Activated naive CD4-positive, alpha-beta T cell treated with anti-CD3 and anti-CD28 coated beads, Interleukin-2, amount 10 ng/mL, durations not matched to agents 7 days and 5 days (primary cell): ENCODE data around the gene FRMD8.

Experiments used
- CTCF ChIA-PET: fragments of 350-600 bp; sonication (Branson Sonifier 250); formaldehyde crosslinking; loops from one replicate; lab custom pipeline; 2021; ENCODE audit warnings: antibody characterized with exemption; lab: Charles Lee
- DNase-seq: peaks from one replicate; pipeline ENCODE4 v3.0.0-alpha.2; 2020
- H3K27ac Mint-ChIP-seq: one replicate; pipeline ENCODE4 v1.8.0; 2021; ENCODE audit warnings: mild to moderate bottlenecking, moderate library complexity, mixed read lengths
- H3K27me3 Mint-ChIP-seq: one replicate; pipeline ENCODE4 v1.8.0; 2021; ENCODE audit warnings: mild to moderate bottlenecking, mixed read lengths
- H3K36me3 Mint-ChIP-seq: one replicate; pipeline ENCODE4 v1.8.0; 2021; ENCODE audit warnings: mixed read lengths
- H3K4me1 Mint-ChIP-seq: one replicate; pipeline ENCODE4 v1.8.0; 2021; ENCODE audit warnings: mixed read lengths
- H3K4me3 Mint-ChIP-seq: one replicate; pipeline ENCODE4 v1.8.0; 2021; ENCODE audit warnings: mild to moderate bottlenecking, moderate library complexity, mixed read lengths
- H3K9me3 Mint-ChIP-seq: one replicate; pipeline ENCODE4 v1.8.0; 2021; ENCODE audit warnings: mixed read lengths

FRMD8 gene

GRCh38 chr11:65386307-65387140 lies at the start of gene FRMD8:
TSS of gene FRMD8 (plus strand) at chr11:65386637. CDS start at chr11:65387037, 400 bp downstream.
- peaks cover 87% of the 10 kb centered on the region for H3K4me1 Mint-ChIP-seq
- peak within 1 kb of the TSS; percentile 100 for H3K27ac Mint-ChIP-seq
- H3K9me3 Mint-ChIP-seq, result no peaks in the 10 kb centered on the region
- H3K36me3 Mint-ChIP-seq, result peaks cover 13% of the 10 kb centered on the region
- no peaks in the 10 kb centered on the region for H3K27me3 Mint-ChIP-seq
- CTCF ChIA-PET, result interaction anchor here (0.9 to 3.2 kb wide), 3 partner anchors 8 to 82 kb away, joined by 3 to 13 read pairs (median 3); no protein-coding TSS in a partner anchor
- peak; percentile 92 for DNase-seq
- H3K4me3 Mint-ChIP-seq, result peak within 1 kb of the TSS; percentile 92

- peaks cover 31% of the 10 kb centered on the region for H3K4me1 Mint-ChIP-seq
- no peaks in the 10 kb centered on the region for H3K9me3 Mint-ChIP-seq
- DNase-seq, result no peak
- no peaks in the 10 kb centered on the region for H3K27me3 Mint-ChIP-seq
- H3K4me3 Mint-ChIP-seq, result no peak overlapping the region
- H3K36me3 Mint-ChIP-seq, result peaks cover 44% of the 10 kb centered on the region
- H3K27ac Mint-ChIP-seq, result no peak overlapping the region
- CTCF ChIA-PET, result interaction anchor here (1.5 kb wide), 1 partner anchor 9 kb away, joined by 6 read pairs; no protein-coding TSS in a partner anchor
Measured at GRCh38 chr11:65338676-65339075, 47.8 kb upstream of the FRMD8 start.

- Mint-ChIP-seq H3K36me3 (peaks cover 55% of the 10 kb centered on the region), H3K27me3 (no peaks in the 10 kb centered on the region), H3K4me1 (peaks cover 21% of the 10 kb centered on the region), H3K27ac (no peak overlapping the region), H3K4me3 (no peak overlapping the region), H3K9me3 (no peaks in the 10 kb centered on the region)
- CTCF ChIA-PET, result no interaction called here
- no peak for DNase-seq
Measured at GRCh38 chr11:65340226-65340625, 46.2 kb upstream of the FRMD8 start.

- CTCF ChIA-PET, result interaction anchor here (1.8 to 5.0 kb wide), 2 partner anchors 10 to 12 kb away, joined by 6 to 15 read pairs; no protein-coding TSS in a partner anchor
- no peak for DNase-seq
- Mint-ChIP-seq H3K4me1 (peaks cover 14% of the 10 kb centered on the region), H3K4me3 (no peak overlapping the region), H3K9me3 (no peaks in the 10 kb centered on the region), H3K36me3 (peaks cover 62% of the 10 kb centered on the region), H3K27me3 (no peaks in the 10 kb centered on the region), H3K27ac (no peak overlapping the region)
Measured at GRCh38 chr11:65341856-65342255, 44.6 kb upstream of the FRMD8 start.

GRCh38 chr11:65351511-65351910 lies 34.9 kb upstream of the FRMD8 start:
- CTCF ChIA-PET, result interaction anchor here (1.1 to 2.4 kb wide), 4 partner anchors 10 to 75 kb away, joined by 3 to 7 read pairs (median 5); partner anchors contain the start of gene CDC42EP2
- Mint-ChIP-seq H3K9me3 (no peaks in the 10 kb centered on the region), H3K4me1 (peaks cover 15% of the 10 kb centered on the region), H3K36me3 (peaks cover 24% of the 10 kb centered on the region), H3K27ac (peak overlapping the region; percentile 55), H3K27me3 (peaks cover 14% of the 10 kb centered on the region), H3K4me3 (no peak overlapping the region)
- DNase-seq, result no peak

- Mint-ChIP-seq H3K4me1 (peaks cover 15% of the 10 kb centered on the region), H3K36me3 (peaks cover 21% of the 10 kb centered on the region), H3K27me3 (peaks cover 27% of the 10 kb centered on the region), H3K27ac (no peak overlapping the region), H3K4me3 (no peak overlapping the region), H3K9me3 (no peaks in the 10 kb centered on the region)
- no peak for DNase-seq
- CTCF ChIA-PET, result interaction anchor here (0.8 to 2.4 kb wide), 7 partner anchors 11 to 79 kb away, joined by 3 to 7 read pairs (median 4); partner anchors contain the start of gene CDC42EP2
Measured at GRCh38 chr11:65352783-65353182, 33.7 kb upstream of the FRMD8 start.

GRCh38 chr11:65353376-65353775 lies 33.1 kb upstream of the FRMD8 start:
- peaks cover 15% of the 10 kb centered on the region for H3K4me1 Mint-ChIP-seq
- DNase-seq, result no peak
- peaks cover 21% of the 10 kb centered on the region for H3K36me3 Mint-ChIP-seq
- H3K27me3 Mint-ChIP-seq, result peaks cover 32% of the 10 kb centered on the region
- H3K27ac Mint-ChIP-seq, result no peak overlapping the region
- CTCF ChIA-PET, result interaction anchor here (1.0 to 2.4 kb wide), 6 partner anchors 11 to 80 kb away, joined by 3 to 7 read pairs (median 4); partner anchors contain the start of gene CDC42EP2
- no peaks in the 10 kb centered on the region for H3K9me3 Mint-ChIP-seq
- H3K4me3 Mint-ChIP-seq, result peak overlapping the region; percentile 67

- CTCF ChIA-PET, result interaction anchor here (0.8 to 1.1 kb wide), 2 partner anchors 24 to 28 kb away, joined by 3 read pairs; no protein-coding TSS in a partner anchor
- H3K36me3 Mint-ChIP-seq, result peaks cover 18% of the 10 kb centered on the region
- H3K4me1 Mint-ChIP-seq, result peaks cover 15% of the 10 kb centered on the region
- no peak overlapping the region for H3K27ac Mint-ChIP-seq
- peaks cover 32% of the 10 kb centered on the region for H3K27me3 Mint-ChIP-seq
- peak overlapping the region; percentile 67 for H3K4me3 Mint-ChIP-seq
- H3K9me3 Mint-ChIP-seq, result no peaks in the 10 kb centered on the region
- DNase-seq, result no peak
Measured at GRCh38 chr11:65353900-65354264, 32.6 kb upstream of the FRMD8 start.

GRCh38 chr11:65354265-65355012 lies 32.0 kb upstream of the FRMD8 start, which contains the start of gene TIGD3:
TSS of gene TIGD3 (plus strand) at chr11:65354751. CDS start at chr11:65355809, 1,058 bp downstream.
- peaks cover 32% of the 10 kb centered on the region for H3K27me3 Mint-ChIP-seq
- peak within 1 kb of the TSS; percentile 88 for H3K4me3 Mint-ChIP-seq
- peak; percentile 99 for DNase-seq
- peaks cover 15% of the 10 kb centered on the region for H3K4me1 Mint-ChIP-seq
- peaks cover 16% of the 10 kb centered on the region for H3K36me3 Mint-ChIP-seq
- CTCF ChIA-PET, result interaction anchor here (0.7 to 1.1 kb wide), 3 partner anchors 25 to 156 kb away, joined by 3 read pairs; no protein-coding TSS in a partner anchor
- no peaks in the 10 kb centered on the region for H3K9me3 Mint-ChIP-seq
- peak within 1 kb of the TSS; percentile 12 for H3K27ac Mint-ChIP-seq

GRCh38 chr11:65355013-65355775 lies 31.2 kb upstream of the FRMD8 start:
- CTCF ChIA-PET, result no interaction called here
- DNase-seq, result peak; percentile 82

GRCh38 chr11:65355776-65356393 lies 30.6 kb upstream of the FRMD8 start:
- H3K36me3 Mint-ChIP-seq, result peaks cover 11% of the 10 kb centered on the region
- H3K4me3 Mint-ChIP-seq, result peak overlapping the region; percentile 88
- DNase-seq, result no peak
- CTCF ChIA-PET, result no interaction called here
- H3K27ac Mint-ChIP-seq, result peak overlapping the region; percentile 11
- peaks cover 32% of the 10 kb centered on the region for H3K27me3 Mint-ChIP-seq
- peaks cover 15% of the 10 kb centered on the region for H3K4me1 Mint-ChIP-seq
- H3K9me3 Mint-ChIP-seq, result no peaks in the 10 kb centered on the region

More at GRCh38 chr11:65355013-65355775, 31.2 kb upstream of the FRMD8 start:
- H3K36me3 Mint-ChIP-seq, result peaks cover 11% of the 10 kb centered on the region
- peak overlapping the region; percentile 12 for H3K27ac Mint-ChIP-seq
- peaks cover 32% of the 10 kb centered on the region for H3K27me3 Mint-ChIP-seq
- H3K9me3 Mint-ChIP-seq, result no peaks in the 10 kb centered on the region
- peaks cover 15% of the 10 kb centered on the region for H3K4me1 Mint-ChIP-seq
- peak overlapping the region; percentile 88 for H3K4me3 Mint-ChIP-seq

GRCh38 chr11:65356394-65356972 lies 30.0 kb upstream of the FRMD8 start:
- no peak for DNase-seq
- no peaks in the 10 kb centered on the region for H3K9me3 Mint-ChIP-seq
- peaks cover 15% of the 10 kb centered on the region for H3K4me1 Mint-ChIP-seq
- peaks cover 32% of the 10 kb centered on the region for H3K27me3 Mint-ChIP-seq
- no peak overlapping the region for H3K27ac Mint-ChIP-seq
- peaks cover 11% of the 10 kb centered on the region for H3K36me3 Mint-ChIP-seq
- CTCF ChIA-PET, result no interaction called here
- peak overlapping the region; percentile 36 for H3K4me3 Mint-ChIP-seq
